GM18867 (cell line): Measurements from ENCODE around the gene SNED1.

ENCODE experiments used
- ATAC-seq: cut with Tn5 transposase; IDR thresholded peaks from one replicate; pipeline ENCODE4 v1.9.1; 2021; ENCODE audit warnings: mild to moderate bottlenecking, moderate library complexity; ENCODE audit not compliant: unreplicated experiment

Gene SNED1

GRCh38 chr2:240997856-240998705, at the start of gene SNED1:
TSS of gene SNED1 (plus strand) at chr2:240998618. CDS start at chr2:240998838, 220 bp downstream.
- peak; percentile 73 for ATAC-seq

- no peak for ATAC-seq
Observed at GRCh38 chr2:240948905-240949790, 49.3 kb upstream of the SNED1 start.

GRCh38 chr2:240949791-240950705, 48.4 kb upstream of the SNED1 start:
- no peak for ATAC-seq

- no peak for ATAC-seq
Observed at GRCh38 chr2:240951045-240951594, 47.3 kb upstream of the SNED1 start.

- no peak for ATAC-seq
Observed at GRCh38 chr2:240952496-240953246, 45.7 kb upstream of the SNED1 start.

GRCh38 chr2:240953426-240954410, 44.7 kb upstream of the SNED1 start:
- ATAC-seq = no peak

GRCh38 chr2:240954436-240955305, 43.7 kb upstream of the SNED1 start:
- no peak for ATAC-seq

- ATAC-seq = no peak
Observed at GRCh38 chr2:240955306-240956170, 42.9 kb upstream of the SNED1 start.

GRCh38 chr2:240956171-240956934, 42.1 kb upstream of the SNED1 start:
- ATAC-seq = no peak

- no peak for ATAC-seq
Observed at GRCh38 chr2:240956935-240957655, 41.3 kb upstream of the SNED1 start.

GRCh38 chr2:240957656-240958365, 40.6 kb upstream of the SNED1 start:
- ATAC-seq = no peak

- ATAC-seq = no peak
Observed at GRCh38 chr2:240958366-240959213, 39.8 kb upstream of the SNED1 start.

GRCh38 chr2:240959214-240959940, 39.0 kb upstream of the SNED1 start:
- no peak for ATAC-seq
